Endometrial microvascular endothelial cells (primary cell): ENCODE results near the gene SULT1A1. TPM values are rescaled to one million over a fixed set of nuclear protein-coding genes. Genes with fewer than 3 reads are reported as not detected.
"Not testable (repeated sequence)": the region's sequence is repeated elsewhere in the genome, so short reads cannot be mapped to it uniquely, and the experiment has no call there.

Experiments used
- in situ Hi-C: cut with HindIII; loops from 2 replicates; pipeline ENCODE4 v1.10.0; 2017; ENCODE audit warnings: low sequenced_read_pairs, low pct_unique_long_range_greater_than_20kb; ENCODE audit errors: inconsistent ontology term
- total RNA-seq: library from RNA; depleted of rRNA; stranded (reverse); fragments of >200 nt; gene quantifications from one replicate; pipeline ENCODE4 v1.2.3, GENCODE V29; 2015; ENCODE audit errors: inconsistent ontology term

SULT1A1 gene
- total RNA-seq, 1 donor from 2014 or later = 5.9 TPM

DNA sequence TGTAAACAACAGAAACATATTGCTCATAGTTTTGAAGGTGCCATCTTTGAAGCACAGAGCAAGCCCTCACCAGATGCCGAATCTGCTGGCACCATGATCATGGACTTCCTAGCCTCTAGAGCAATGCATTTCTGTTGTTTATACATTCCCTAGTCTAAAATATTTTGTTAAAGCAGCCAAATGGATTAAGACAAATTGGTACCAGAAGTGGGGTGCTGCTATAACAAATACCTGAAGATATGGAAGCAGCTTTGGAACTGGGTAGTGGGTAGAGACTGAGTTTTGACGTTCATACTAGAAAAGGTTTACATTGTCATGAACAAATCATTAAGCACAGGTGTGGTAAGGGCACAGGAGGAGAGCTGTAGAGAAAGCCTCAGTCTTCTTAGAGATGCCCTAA is 42.6 kb downstream of the SULT1A1 start:
- in situ Hi-C loops = no loop called here

- in situ Hi-C loops = not testable (repeated sequence)
Measured at GRCh38 chr16:28566233-28566925, 43.5 kb downstream of the SULT1A1 start.

DNA sequence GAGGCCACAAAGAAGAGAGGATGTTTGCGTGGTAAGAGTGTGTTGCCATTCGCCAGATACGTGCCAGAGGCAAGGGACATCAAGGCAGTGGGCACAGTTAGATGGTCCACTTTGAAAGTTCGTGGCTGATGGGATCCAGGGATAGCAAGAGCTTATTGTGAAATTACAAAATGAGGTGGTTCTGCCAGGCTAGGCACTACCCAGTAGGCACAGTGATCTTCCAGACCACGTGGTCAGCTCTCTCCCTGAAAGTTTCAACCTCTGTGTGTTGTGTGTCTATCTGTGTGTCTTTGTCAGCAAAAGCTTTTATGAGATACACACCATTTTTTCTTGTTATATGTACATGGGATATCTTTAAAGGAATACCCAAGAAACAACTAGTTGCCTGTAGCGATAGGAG is 46.6 kb downstream of the SULT1A1 start:
- in situ Hi-C loops = no loop called here

DNA sequence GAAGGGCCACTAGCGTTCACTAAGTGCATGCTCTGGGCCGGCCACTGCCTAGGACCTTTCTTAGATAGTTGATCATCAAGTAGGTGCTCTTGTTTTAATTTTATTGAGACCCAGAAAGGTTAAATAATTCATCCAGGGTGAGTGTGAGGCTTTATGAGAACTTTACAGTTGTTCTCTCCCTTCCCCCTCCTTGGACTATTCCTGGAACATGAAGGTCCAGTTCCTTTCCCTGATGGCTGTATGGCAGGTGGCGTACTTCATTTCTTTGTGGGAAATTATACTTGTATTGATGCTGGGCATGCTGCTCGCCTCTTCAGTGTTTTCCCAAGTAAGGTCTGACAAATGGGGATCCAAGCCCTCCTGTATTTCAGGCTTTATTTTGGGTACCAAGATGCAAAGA is 47.6 kb downstream of the SULT1A1 start:
- in situ Hi-C loops = no loop called here

DNA sequence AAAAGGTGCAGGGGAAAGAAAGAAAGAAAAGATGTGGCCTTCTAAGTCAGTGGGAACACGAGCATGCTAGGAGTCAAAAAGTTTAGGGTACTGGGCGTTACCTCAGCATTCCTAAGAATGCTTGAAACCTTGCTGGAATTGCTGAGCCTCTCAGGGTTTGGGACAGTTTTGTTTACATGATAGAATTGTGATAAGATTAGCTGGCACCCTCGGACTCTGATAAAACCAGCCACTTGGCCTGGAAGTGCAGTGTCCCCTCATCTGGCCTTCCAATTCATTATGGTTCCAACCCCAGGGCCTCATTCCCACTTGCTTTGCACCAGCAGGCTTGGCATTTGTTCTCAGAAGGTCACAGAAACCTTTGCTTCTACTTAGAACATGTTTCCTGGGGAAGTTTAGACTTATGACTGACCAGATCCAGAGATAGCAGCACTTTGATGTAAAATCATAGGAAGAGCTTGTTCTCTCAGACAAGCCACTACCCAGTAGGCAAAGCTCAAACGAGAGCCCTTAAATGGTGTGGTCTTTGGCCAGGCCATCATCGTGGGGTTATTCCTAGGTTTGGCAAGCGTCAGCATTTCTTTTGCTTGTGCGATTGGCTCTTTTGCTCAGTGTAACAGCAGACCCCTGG is 48.2 kb downstream of the SULT1A1 start:
- in situ Hi-C loops = no loop called here

GRCh38 chr16:28558456-28558855 is 51.4 kb downstream of the SULT1A1 start:
- in situ Hi-C loops = no loop called here

GRCh38 chr16:28556914-28557320 is 52.9 kb downstream of the SULT1A1 start:
- in situ Hi-C loops = no loop called here

- in situ Hi-C loops = no loop called here
Measured at GRCh38 chr16:28555561-28555960, 54.3 kb downstream of the SULT1A1 start.

Other genes with a start within 250 kb of the SULT1A1 start
- gene NPIPB6, start 246.5 kb downstream of the SULT1A1 start, total RNA-seq = not detected
- 134 TPM for gene EIF3CL, start 206.2 kb downstream of the SULT1A1 start, total RNA-seq
- gene NPIPB7, start 137.7 kb downstream of the SULT1A1 start, total RNA-seq = not detected
- gene CLN3, start 118.0 kb downstream of the SULT1A1 start, total RNA-seq = 28.6 TPM
- gene APOBR, start 115.4 kb downstream of the SULT1A1 start, total RNA-seq = not detected
- gene IL27, start 103.2 kb downstream of the SULT1A1 start, total RNA-seq = not detected
- gene NUPR1, start 71.1 kb downstream of the SULT1A1 start, total RNA-seq = 0.56 TPM
- gene SGF29, start 56.1 kb downstream of the SULT1A1 start, total RNA-seq = 6.8 TPM
- not detected for gene SULT1A2, start 13.0 kb downstream of the SULT1A1 start, total RNA-seq
- not detected for gene NPIPB8, start 28.0 kb upstream of the SULT1A1 start, total RNA-seq
- gene EIF3C, start 101.4 kb upstream of the SULT1A1 start, total RNA-seq = 191 TPM
- 1.7 TPM for gene NPIPB9, start 141.7 kb upstream of the SULT1A1 start, total RNA-seq
- gene ATXN2L, start 213.0 kb upstream of the SULT1A1 start, total RNA-seq = 71.9 TPM
- 233 TPM for gene TUFM, start 236.3 kb upstream of the SULT1A1 start, total RNA-seq